ENCODE results near the gene ZEB1.

Gene ZEB1

GRCh38 chr10:31368724-31369123 lies 49.7 kb downstream of the ZEB1 start:
- Histone ChIP-seq H3K9me3 (replicated peaks in 1 of 2; ENCODE audit: control insufficient read depth in 2 of 2, insufficient read depth in 1 of 2, low read depth in 1 of 2, low read length in 2 of 2) (no peaks in the 10 kb centered on the region), H2AFZ (ENCODE audit: low read length) (no peak overlapping the region), H2BK5ac (ENCODE audit: low read length) (no peak overlapping the region), H3K27ac (replicated peaks; ENCODE audit: low read length) (no peak overlapping the region), H3K4me1 (ENCODE audit: control insufficient read depth in 2 of 2, insufficient read depth in 1 of 2, low read depth in 1 of 2, low read length in 2 of 2) (no peaks in the 10 kb centered on the region), H2BK12ac (ENCODE audit: low read length) (no peak overlapping the region), H3K4me3 (ENCODE audit: low read length in 2 of 2) (no peak overlapping the region), H3K36me3 (replicated peaks in 1 of 2; ENCODE audit: control insufficient read depth in 2 of 2, insufficient read depth in 2 of 2, low read length in 2 of 2) (no peaks in the 10 kb centered on the region), H3K27me3 (ENCODE audit: control insufficient read depth in 3 of 3, insufficient read depth in 3 of 3, low read depth in 1 of 3, low read length in 3 of 3) (no peaks in the 10 kb centered on the region), H3K4ac (ENCODE audit: low read length) (no peak overlapping the region), H2AK5ac (ENCODE audit: low read depth, low read length) (no peak overlapping the region), H3K9ac (ENCODE audit: low read depth, low read length, poor library complexity) (no peak overlapping the region), H3K79me1 (ENCODE audit: low read depth, low read length) (peaks cover 4% of the 10 kb centered on the region), H3K18ac (ENCODE audit: low read length) (no peak overlapping the region), H3K4me2 (ENCODE audit: insufficient read depth, low read length, poor library complexity, severe bottlenecking) (no peak overlapping the region), H3K23ac (ENCODE audit: low read depth, low read length, poor library complexity) (no peak overlapping the region), H4K8ac (ENCODE audit: low read depth, low read length) (no peak overlapping the region), H2BK15ac (ENCODE audit: low read length) (no peak overlapping the region), H2BK120ac (ENCODE audit: low read depth, low read length) (no peak overlapping the region), H3K14ac (ENCODE audit: low read length) (no peak overlapping the region), H4K91ac (ENCODE audit: low read depth, low read length, poor library complexity) (no peak overlapping the region)
- DNase-seq (ENCODE audit: low spot score): no peak

GRCh38 chr10:31372439-31372838 lies 53.4 kb downstream of the ZEB1 start:
- no peak overlapping the region for H2BK120ac ChIP-seq (ENCODE audit: low read depth, low read length)
- H3K9me3 ChIP-seq (replicated peaks in 1 of 2; ENCODE audit: control insufficient read depth in 2 of 2, insufficient read depth in 1 of 2, low read depth in 1 of 2, low read length in 2 of 2): no peaks in the 10 kb centered on the region
- no peak overlapping the region for H3K18ac ChIP-seq (ENCODE audit: low read length)
- no peak overlapping the region for H3K27ac ChIP-seq (replicated peaks; ENCODE audit: low read length)
- H2BK12ac ChIP-seq (ENCODE audit: low read length): no peak overlapping the region
- DNase-seq (ENCODE audit: low spot score): no peak
- H3K23ac ChIP-seq (ENCODE audit: low read depth, low read length, poor library complexity): no peak overlapping the region
- H2AFZ ChIP-seq (ENCODE audit: low read length): no peak overlapping the region
- no peak overlapping the region for H2AK5ac ChIP-seq (ENCODE audit: low read depth, low read length)
- no peaks in the 10 kb centered on the region for H3K27me3 ChIP-seq (ENCODE audit: control insufficient read depth in 3 of 3, insufficient read depth in 3 of 3, low read depth in 1 of 3, low read length in 3 of 3)
- no peak overlapping the region for H3K9ac ChIP-seq (ENCODE audit: low read depth, low read length, poor library complexity)
- no peak overlapping the region for H3K4ac ChIP-seq (ENCODE audit: low read length)
- H3K36me3 ChIP-seq (replicated peaks in 1 of 2; ENCODE audit: control insufficient read depth in 2 of 2, insufficient read depth in 2 of 2, low read length in 2 of 2): no peaks in the 10 kb centered on the region
- WGBS, 2 donors (ENCODE audit: extremely low coverage in 2 of 2, insufficient read length in 2 of 2, insufficient replicate concordance in 1 of 2): no CpG with 5 or more reads among the region's 3 CpGs
- no peak overlapping the region for H3K4me3 ChIP-seq (ENCODE audit: low read length in 2 of 2)
- no peak overlapping the region for H2BK15ac ChIP-seq (ENCODE audit: low read length)
- H3K4me2 ChIP-seq (ENCODE audit: insufficient read depth, low read length, poor library complexity, severe bottlenecking): no peak overlapping the region
- H2BK5ac ChIP-seq (ENCODE audit: low read length): no peak overlapping the region
- H3K79me1 ChIP-seq (ENCODE audit: low read depth, low read length): no peaks in the 10 kb centered on the region
- no peak overlapping the region for H3K14ac ChIP-seq (ENCODE audit: low read length)
- no peak overlapping the region for H4K91ac ChIP-seq (ENCODE audit: low read depth, low read length, poor library complexity)
- no peaks in the 10 kb centered on the region for H3K4me1 ChIP-seq (ENCODE audit: control insufficient read depth in 2 of 2, insufficient read depth in 1 of 2, low read depth in 1 of 2, low read length in 2 of 2)
- no peak overlapping the region for H4K8ac ChIP-seq (ENCODE audit: low read depth, low read length)

GRCh38 chr10:31374146-31374696 lies 55.2 kb downstream of the ZEB1 start:
- H3K36me3 ChIP-seq (replicated peaks in 1 of 2; ENCODE audit: control insufficient read depth in 2 of 2, insufficient read depth in 2 of 2, low read length in 2 of 2): no peaks in the 10 kb centered on the region
- H2BK5ac ChIP-seq (ENCODE audit: low read length): no peak overlapping the region
- H3K9me3 ChIP-seq (replicated peaks in 1 of 2; ENCODE audit: control insufficient read depth in 2 of 2, insufficient read depth in 1 of 2, low read depth in 1 of 2, low read length in 2 of 2): no peaks in the 10 kb centered on the region
- no peak overlapping the region for H4K91ac ChIP-seq (ENCODE audit: low read depth, low read length, poor library complexity)
- no peak overlapping the region for H3K23ac ChIP-seq (ENCODE audit: low read depth, low read length, poor library complexity)
- H2BK12ac ChIP-seq (ENCODE audit: low read length): no peak overlapping the region
- no peak overlapping the region for H3K4me3 ChIP-seq (ENCODE audit: low read length in 2 of 2)
- H3K79me1 ChIP-seq (ENCODE audit: low read depth, low read length): no peaks in the 10 kb centered on the region
- H3K9ac ChIP-seq (ENCODE audit: low read depth, low read length, poor library complexity): no peak overlapping the region
- DNase-seq (ENCODE audit: low spot score): no peak
- no peak overlapping the region for H3K4ac ChIP-seq (ENCODE audit: low read length)
- H3K4me1 ChIP-seq (ENCODE audit: control insufficient read depth in 2 of 2, insufficient read depth in 1 of 2, low read depth in 1 of 2, low read length in 2 of 2): no peaks in the 10 kb centered on the region
- no CpG with 5 or more reads among the region's 2 CpGs for WGBS, 2 donors (ENCODE audit: extremely low coverage in 2 of 2, insufficient read length in 2 of 2, insufficient replicate concordance in 1 of 2)
- H3K4me2 ChIP-seq (ENCODE audit: insufficient read depth, low read length, poor library complexity, severe bottlenecking): no peak overlapping the region
- no peak overlapping the region for H4K8ac ChIP-seq (ENCODE audit: low read depth, low read length)
- H2BK15ac ChIP-seq (ENCODE audit: low read length): no peak overlapping the region
- no peaks in the 10 kb centered on the region for H3K27me3 ChIP-seq (ENCODE audit: control insufficient read depth in 3 of 3, insufficient read depth in 3 of 3, low read depth in 1 of 3, low read length in 3 of 3)
- H2BK120ac ChIP-seq (ENCODE audit: low read depth, low read length): no peak overlapping the region
- no peak overlapping the region for H3K18ac ChIP-seq (ENCODE audit: low read length)
- H3K27ac ChIP-seq (replicated peaks; ENCODE audit: low read length): no peak overlapping the region
- no peak overlapping the region for H2AK5ac ChIP-seq (ENCODE audit: low read depth, low read length)
- H2AFZ ChIP-seq (ENCODE audit: low read length): no peak overlapping the region
- H3K14ac ChIP-seq (ENCODE audit: low read length): no peak overlapping the region

GRCh38 chr10:31381171-31381570 lies 62.2 kb downstream of the ZEB1 start:
- Histone ChIP-seq H3K4me2 (ENCODE audit: insufficient read depth, low read length, poor library complexity, severe bottlenecking) (no peak overlapping the region), H2BK120ac (ENCODE audit: low read depth, low read length) (no peak overlapping the region), H2AK5ac (ENCODE audit: low read depth, low read length) (no peak overlapping the region), H3K79me1 (ENCODE audit: low read depth, low read length) (no peaks in the 10 kb centered on the region), H3K9ac (ENCODE audit: low read depth, low read length, poor library complexity) (no peak overlapping the region), H3K9me3 (replicated peaks in 1 of 2; ENCODE audit: control insufficient read depth in 2 of 2, insufficient read depth in 1 of 2, low read depth in 1 of 2, low read length in 2 of 2) (no peaks in the 10 kb centered on the region), H3K4me1 (ENCODE audit: control insufficient read depth in 2 of 2, insufficient read depth in 1 of 2, low read depth in 1 of 2, low read length in 2 of 2) (no peaks in the 10 kb centered on the region), H4K8ac (ENCODE audit: low read depth, low read length) (no peak overlapping the region), H3K23ac (ENCODE audit: low read depth, low read length, poor library complexity) (no peak overlapping the region), H3K18ac (ENCODE audit: low read length) (no peak overlapping the region), H3K27ac (replicated peaks; ENCODE audit: low read length) (no peak overlapping the region), H2AFZ (ENCODE audit: low read length) (no peak overlapping the region), H2BK15ac (ENCODE audit: low read length) (no peak overlapping the region), H2BK12ac (ENCODE audit: low read length) (no peak overlapping the region), H3K36me3 (replicated peaks in 1 of 2; ENCODE audit: control insufficient read depth in 2 of 2, insufficient read depth in 2 of 2, low read length in 2 of 2) (no peaks in the 10 kb centered on the region), H2BK5ac (ENCODE audit: low read length) (no peak overlapping the region), H4K91ac (ENCODE audit: low read depth, low read length, poor library complexity) (no peak overlapping the region), H3K4me3 (ENCODE audit: low read length in 2 of 2) (no peak overlapping the region), H3K4ac (ENCODE audit: low read length) (no peak overlapping the region), H3K14ac (ENCODE audit: low read length) (no peak overlapping the region), H3K27me3 (ENCODE audit: control insufficient read depth in 3 of 3, insufficient read depth in 3 of 3, low read depth in 1 of 3, low read length in 3 of 3) (no peaks in the 10 kb centered on the region)
- no CpG with 5 or more reads among the region's 1 CpG for WGBS, 2 donors (ENCODE audit: extremely low coverage in 2 of 2, insufficient read length in 2 of 2, insufficient replicate concordance in 1 of 2)
- no peak for DNase-seq (ENCODE audit: low spot score)
